D721Med (cell line): ENCODE measurements around the gene SV2C.
A peak's percentile ranks its signal among the peaks of the same experiment; 100 is the strongest.

Source experiments
- DNase-seq: peaks from one replicate; pipeline ENCODE4 v3.0.0; 2011; ENCODE audit warnings: low spot score; ENCODE audit not compliant: insufficient read length
- FAIRE-seq: peaks from 2 replicates; lab custom pipeline; 2011; peaks lifted over from hg19 to GRCh38; lab: Jason Lieb, UNC
- TF ChIP-seq, protein P1 (sequence below): IDR thresholded peaks from 2 replicates; pipeline ENCODE4 v1.5.1; 2012; ENCODE audit warnings: mild to moderate bottlenecking, control low read depth; ENCODE audit not compliant: insufficient read depth; ENCODE audit errors: missing control alignments

SV2C gene

GRCh38 chr5:76163111-76163628, 80.0 kb downstream of the SV2C start:
- TF ChIP-seq, protein P1, sequence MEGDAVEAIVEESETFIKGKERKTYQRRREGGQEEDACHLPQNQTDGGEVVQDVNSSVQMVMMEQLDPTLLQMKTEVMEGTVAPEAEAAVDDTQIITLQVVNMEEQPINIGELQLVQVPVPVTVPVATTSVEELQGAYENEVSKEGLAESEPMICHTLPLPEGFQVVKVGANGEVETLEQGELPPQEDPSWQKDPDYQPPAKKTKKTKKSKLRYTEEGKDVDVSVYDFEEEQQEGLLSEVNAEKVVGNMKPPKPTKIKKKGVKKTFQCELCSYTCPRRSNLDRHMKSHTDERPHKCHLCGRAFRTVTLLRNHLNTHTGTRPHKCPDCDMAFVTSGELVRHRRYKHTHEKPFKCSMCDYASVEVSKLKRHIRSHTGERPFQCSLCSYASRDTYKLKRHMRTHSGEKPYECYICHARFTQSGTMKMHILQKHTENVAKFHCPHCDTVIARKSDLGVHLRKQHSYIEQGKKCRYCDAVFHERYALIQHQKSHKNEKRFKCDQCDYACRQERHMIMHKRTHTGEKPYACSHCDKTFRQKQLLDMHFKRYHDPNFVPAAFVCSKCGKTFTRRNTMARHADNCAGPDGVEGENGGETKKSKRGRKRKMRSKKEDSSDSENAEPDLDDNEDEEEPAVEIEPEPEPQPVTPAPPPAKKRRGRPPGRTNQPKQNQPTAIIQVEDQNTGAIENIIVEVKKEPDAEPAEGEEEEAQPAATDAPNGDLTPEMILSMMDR = no peak
- no peak for DNase-seq
- FAIRE-seq = peak; percentile 44

- TF ChIP-seq, protein P1 = no peak
- FAIRE-seq (no peak), DNase-seq (no peak)
These were observed 81.8 kb downstream of the SV2C start for GRCh38 chr5:76165029-76165428.

GRCh38 chr5:76165711-76166374, 82.7 kb downstream of the SV2C start:
- DNase-seq (no peak), FAIRE-seq (peak; percentile 38)
- TF ChIP-seq, protein P1 = no peak

DNA sequence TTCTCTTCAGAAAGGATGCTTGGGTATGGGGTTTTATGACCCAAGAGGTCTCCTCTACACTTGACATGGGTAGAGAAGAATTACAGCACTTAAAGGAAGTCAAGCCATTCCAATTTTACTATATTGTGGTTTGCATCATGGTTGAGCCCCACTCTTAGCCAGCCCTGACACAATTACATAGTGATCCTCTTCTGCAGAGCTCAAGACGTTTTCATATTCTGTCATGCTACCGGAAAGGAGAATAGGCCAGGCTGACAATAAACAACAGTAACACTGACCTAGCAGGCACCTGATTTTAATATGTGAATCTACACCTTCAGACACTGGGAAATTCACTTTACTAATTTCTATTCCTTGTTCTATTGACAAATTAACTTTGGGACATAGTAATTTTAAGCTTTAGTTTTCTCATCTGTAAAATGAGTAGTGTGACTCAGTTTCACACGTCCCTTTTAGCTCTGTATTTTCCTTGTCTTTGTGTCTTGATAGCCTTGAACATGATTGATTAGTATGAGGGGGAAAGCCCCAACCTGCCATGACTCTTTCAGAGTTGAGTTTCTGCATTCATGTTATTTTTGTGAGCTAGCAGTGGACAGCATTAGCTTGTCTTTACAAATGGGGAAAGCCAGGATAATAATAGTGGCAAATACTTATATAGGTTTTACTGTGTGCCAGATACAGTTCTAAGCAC, 83.8 kb downstream of the SV2C start:
- no peak for DNase-seq
- TF ChIP-seq, protein P1 = no peak
- FAIRE-seq = no peak

DNA sequence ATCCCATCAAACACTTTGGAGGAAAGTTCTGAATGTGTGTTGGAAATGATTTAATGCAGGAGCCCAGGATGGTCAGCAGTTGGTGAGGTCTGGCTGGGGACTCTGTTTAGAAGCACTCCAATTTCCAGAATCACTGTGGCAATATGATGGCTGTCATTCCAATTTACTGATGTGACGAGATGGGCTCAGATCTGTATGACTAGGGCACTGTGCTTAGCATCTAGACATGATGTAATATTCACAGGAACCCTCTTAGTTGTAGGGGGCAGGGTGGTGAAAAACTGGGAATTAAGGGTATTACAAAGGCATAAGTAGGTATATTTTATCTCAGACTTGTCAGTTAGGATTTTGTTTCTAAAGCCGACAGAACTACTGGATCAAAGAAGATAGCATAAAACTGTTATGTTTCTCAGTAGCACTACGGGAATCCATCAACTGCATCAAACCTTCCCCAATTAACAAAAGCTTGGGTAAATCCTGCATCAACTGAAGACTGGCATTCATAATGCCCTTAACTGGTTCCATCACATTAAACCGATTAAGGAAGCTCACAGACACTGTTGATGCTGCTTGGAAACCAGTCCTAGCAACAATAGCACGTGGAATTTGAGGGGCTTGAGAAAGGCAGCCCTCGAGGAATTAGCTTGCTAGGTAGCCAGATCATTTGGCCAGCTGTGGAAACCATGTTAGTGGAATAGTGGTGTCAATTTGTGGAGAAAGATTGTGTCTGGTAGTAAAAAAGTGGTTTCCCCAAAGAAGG, 86.1 kb downstream of the SV2C start:
- TF ChIP-seq, protein P1 = no peak
- peak; percentile 96 for FAIRE-seq
- DNase-seq = peak; percentile 51

DNA sequence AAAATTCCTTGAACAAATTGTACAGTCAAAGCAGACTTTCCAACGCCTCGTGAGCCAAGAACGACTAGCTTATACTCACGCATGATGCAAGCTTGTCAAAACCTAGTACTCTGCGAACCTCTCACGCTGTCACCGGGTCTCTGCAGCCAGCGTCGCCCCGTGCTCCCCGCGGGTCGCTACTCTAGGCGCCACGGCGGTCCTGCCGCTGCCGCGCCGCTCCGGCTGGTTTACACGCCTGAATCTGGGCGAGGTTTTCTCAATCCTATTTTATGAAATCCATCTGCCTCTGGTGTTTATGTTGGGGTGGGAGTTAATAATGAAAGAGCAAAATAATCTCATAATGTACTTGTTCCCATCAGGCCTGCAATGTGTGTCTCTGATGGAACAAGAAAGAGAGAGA, 90.9 kb downstream of the SV2C start:
- FAIRE-seq = no peak
- DNase-seq = peak; percentile 22
- TF ChIP-seq, protein P1 = no peak
